ENCODE results near the gene USP21. TPM values are rescaled to one million over a fixed set of nuclear protein-coding genes. Genes with fewer than 3 reads are reported as not detected.
A peak's percentile ranks its signal among the peaks of the same experiment; 100 is the strongest.

The USP21 gene
- total and polyA plus RNA-seq, 8 donors, result 7.9 to 25.3 (median 11.2) TPM

DNA sequence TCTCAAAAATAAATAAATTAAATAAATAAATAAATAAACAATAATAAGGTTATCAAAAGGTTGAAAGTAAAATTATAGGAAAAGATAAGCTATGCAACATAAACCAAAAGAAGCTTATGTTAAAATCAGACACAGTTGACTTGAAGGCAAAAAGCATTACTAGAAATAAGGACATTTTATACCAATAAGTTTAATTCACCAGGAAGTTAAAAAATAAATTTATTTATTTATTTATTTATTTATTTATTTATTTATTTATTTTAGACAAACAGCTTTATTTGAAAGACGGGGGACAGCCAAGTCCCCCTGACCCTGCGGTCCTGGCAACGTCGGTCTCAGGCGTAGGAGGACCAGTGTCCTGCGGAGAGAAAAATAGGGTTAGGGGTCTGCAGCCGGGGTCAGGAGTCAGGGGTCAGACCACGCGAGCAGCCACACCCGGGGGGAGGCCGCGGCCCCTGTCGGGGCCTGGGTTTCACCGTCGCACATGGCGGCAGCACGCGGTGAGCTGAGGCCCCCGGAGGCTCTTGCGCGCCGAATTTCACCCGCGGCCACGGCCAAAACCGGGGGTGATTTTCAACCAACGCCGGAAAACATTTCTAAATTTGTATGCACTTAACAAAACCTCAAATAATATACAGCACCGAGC lies 18.4 kb upstream of the USP21 start:
- 89 to 93% methylated on average over 29 of the region's 29 CpGs for WGBS, 2 donors
- H3K9me3 ChIP-seq, result no peaks in the 10 kb centered on the region
- no peak for ATAC-seq
- intact Hi-C loops (cut with DNase I), result loop anchor here in 1 of 3 donors (10.0 kb wide), 1 partner anchor 136 kb away; no protein-coding TSS in a partner anchor
- TF ChIP-seq, protein P1, sequence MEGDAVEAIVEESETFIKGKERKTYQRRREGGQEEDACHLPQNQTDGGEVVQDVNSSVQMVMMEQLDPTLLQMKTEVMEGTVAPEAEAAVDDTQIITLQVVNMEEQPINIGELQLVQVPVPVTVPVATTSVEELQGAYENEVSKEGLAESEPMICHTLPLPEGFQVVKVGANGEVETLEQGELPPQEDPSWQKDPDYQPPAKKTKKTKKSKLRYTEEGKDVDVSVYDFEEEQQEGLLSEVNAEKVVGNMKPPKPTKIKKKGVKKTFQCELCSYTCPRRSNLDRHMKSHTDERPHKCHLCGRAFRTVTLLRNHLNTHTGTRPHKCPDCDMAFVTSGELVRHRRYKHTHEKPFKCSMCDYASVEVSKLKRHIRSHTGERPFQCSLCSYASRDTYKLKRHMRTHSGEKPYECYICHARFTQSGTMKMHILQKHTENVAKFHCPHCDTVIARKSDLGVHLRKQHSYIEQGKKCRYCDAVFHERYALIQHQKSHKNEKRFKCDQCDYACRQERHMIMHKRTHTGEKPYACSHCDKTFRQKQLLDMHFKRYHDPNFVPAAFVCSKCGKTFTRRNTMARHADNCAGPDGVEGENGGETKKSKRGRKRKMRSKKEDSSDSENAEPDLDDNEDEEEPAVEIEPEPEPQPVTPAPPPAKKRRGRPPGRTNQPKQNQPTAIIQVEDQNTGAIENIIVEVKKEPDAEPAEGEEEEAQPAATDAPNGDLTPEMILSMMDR (IDR thresholded peaks at IDR 0.05), result no peak
- FAIRE-seq, result no peak
- no peak for DNase-seq
- no peak overlapping the region for H3K27ac ChIP-seq
- no peaks in the 10 kb centered on the region for H3K4me1 ChIP-seq
- no peaks in the 10 kb centered on the region for H3K36me3 ChIP-seq
- no peaks in the 10 kb centered on the region for H3K27me3 ChIP-seq
- no peak overlapping the region for H3K4me3 ChIP-seq

DNA sequence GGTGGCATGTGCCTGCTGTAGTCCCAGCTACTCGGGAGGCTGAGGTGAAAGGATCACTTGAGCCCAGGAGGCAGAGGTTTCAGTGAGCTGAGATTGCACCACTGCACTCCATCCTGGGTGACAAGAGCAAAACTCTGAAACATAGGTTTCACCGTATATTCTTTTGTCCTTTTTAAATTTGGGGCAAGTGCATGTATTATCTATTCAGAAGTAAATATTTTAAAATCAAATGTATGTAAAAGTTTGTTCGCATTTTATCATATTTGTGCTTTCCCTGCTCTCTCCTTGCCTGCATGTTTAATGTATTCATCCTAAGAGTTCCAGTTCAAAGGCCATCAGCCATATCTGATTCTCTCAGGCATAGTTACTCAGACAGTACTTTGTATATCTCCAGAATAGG lies 13.5 kb upstream of the USP21 start:
- H3K4me1 ChIP-seq, result no peaks in the 10 kb centered on the region
- H3K27ac ChIP-seq, result no peak overlapping the region
- DNase-seq (no peak), ATAC-seq (no peak), FAIRE-seq (no peak)
- TF ChIP-seq, protein P1 (IDR thresholded peaks at IDR 0.05), result no peak
- intact Hi-C loops (cut with DNase I), result loop anchor here in 1 of 3 donors (10.0 kb wide), 1 partner anchor 141 kb away; no protein-coding TSS in a partner anchor
- 74 to 82% methylated on average over 3 of the region's 3 CpGs for WGBS, 2 donors
- H3K27me3 ChIP-seq, result no peaks in the 10 kb centered on the region
- no peak overlapping the region for H3K4me3 ChIP-seq
- H3K9me3 ChIP-seq, result no peaks in the 10 kb centered on the region
- H3K36me3 ChIP-seq, result no peaks in the 10 kb centered on the region

DNA sequence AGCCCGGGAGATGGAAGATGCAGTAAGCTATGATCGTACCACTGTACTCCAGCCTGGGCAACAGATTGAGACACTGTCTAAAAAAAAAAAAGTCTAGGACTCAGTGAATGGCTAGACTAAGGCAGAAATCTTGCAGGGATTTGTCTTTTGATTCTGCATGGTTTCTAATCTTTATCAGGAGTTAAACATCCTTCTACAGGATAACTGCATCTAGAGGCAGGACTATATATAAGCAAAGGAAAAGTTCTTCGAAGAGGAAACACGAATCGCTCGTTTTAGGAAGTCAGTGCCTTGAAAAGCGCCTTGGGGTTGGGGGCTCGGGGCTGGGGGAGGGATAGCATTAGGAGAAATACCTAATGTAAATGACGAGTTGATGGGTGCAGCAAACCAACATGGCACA lies 6.1 kb upstream of the USP21 start:
- Histone ChIP-seq H3K36me3 (no peaks in the 10 kb centered on the region), H3K4me3 (peak overlapping the region; percentile 58 to 69 (median 60)), H3K9me3 (no peaks in the 10 kb centered on the region), H3K4me1 (peaks cover 2 to 8% (median 8%) of the 10 kb centered on the region in 3 donors), H3K27ac (peak overlapping the region; percentile 90 to 98 (median 97)), H3K27me3 (no peaks in the 10 kb centered on the region)
- ATAC-seq (peak; percentile 3 to 11 (median 6)), FAIRE-seq (no peak), DNase-seq (no peak)
- WGBS, 2 donors, result 23 to 24% methylated on average over 9 of the region's 9 CpGs
- TF ChIP-seq, protein P1 (IDR thresholded peaks at IDR 0.05), result no peak
- intact Hi-C loops (cut with DNase I), result no loop called here

DNA sequence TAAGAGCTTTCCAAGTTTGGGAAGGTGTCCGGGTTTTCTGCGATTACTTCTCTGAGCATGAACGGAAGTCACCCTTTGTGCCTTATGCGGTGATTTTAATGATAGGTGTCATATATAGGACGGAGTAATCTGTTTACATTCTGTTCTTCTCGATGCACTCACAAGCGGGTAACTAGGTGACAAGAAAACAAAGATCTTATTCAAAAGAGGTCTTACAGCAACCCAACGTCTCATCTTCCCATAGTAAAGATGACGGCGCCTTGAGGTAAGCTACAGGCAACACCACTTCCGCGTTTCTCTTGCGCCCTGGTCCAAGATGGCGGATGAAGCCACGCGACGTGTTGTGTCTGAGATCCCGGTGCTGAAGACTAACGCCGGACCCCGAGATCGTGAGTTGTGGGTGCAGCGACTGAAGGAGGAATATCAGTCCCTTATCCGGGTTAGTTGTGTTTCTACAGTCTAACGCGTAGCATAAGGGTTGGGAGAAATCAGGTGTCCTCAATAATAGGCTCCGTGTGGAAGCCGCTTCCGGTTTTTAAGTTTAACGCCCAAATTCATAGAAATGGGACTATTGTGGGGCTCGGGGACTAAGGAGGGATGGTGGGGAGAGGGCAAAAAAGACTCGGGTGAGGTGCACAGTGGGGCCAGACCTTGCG lies 5.5 kb upstream of the USP21 start, which contains the start of gene UFC1:
Gene UFC1, plus strand, starts transcription at position 297 of the 656 bp plus-strand sequence. Its CDS starts 20 bp downstream, at position 317.
- 0% methylated on average over 33 of the region's 33 CpGs for WGBS, 2 donors
- Histone ChIP-seq H3K27ac (peak within 1 kb of the TSS; percentile 90 to 98 (median 97)), H3K4me1 (peaks cover 6 to 8% (median 8%) of the 10 kb centered on the region in 3 donors), H3K9me3 (no peaks in the 10 kb centered on the region), H3K36me3 (no peaks in the 10 kb centered on the region), H3K4me3 (peak within 1 kb of the TSS; percentile 58 to 69 (median 60)), H3K27me3 (no peaks in the 10 kb centered on the region)
- DNase-seq, result peak; percentile 76 to 88 (median 79)
- FAIRE-seq, result peak; percentile 5
- peak; percentile 90 to 95 (median 93) for ATAC-seq
- TF ChIP-seq, protein P1 (IDR thresholded peaks at IDR 0.05), result no peak
- intact Hi-C loops (cut with DNase I), result no loop called here
